Renal cortical epithelial cell (primary cell): ENCODE results near the gene SH3BP5L. TPM values are rescaled to one million over a fixed set of nuclear protein-coding genes. Genes with fewer than 3 reads are reported as not detected.

ENCODE experiments used
- DNase-seq: peaks from one replicate; pipeline ENCODE4 v3.0.0-alpha.2; 2011; ENCODE audit warnings: low read depth
- total RNA-seq: library from RNA; depleted of rRNA; stranded (reverse); fragments of >200 nt; gene quantifications from 2 replicates; pipeline ENCODE4 v1.2.3, GENCODE V29; 2014

Gene SH3BP5L
- total RNA-seq, 1 donor from 2014 or later: 42.8 TPM

- no peak for DNase-seq
These were observed 48.7 kb downstream of the SH3BP5L start for GRCh38 chr1:248776991-248777390.

GRCh38 chr1:248775441-248775840 lies 50.3 kb downstream of the SH3BP5L start:
- DNase-seq: no peak

Other genes with a start within 250 kb of the SH3BP5L start
- 0.20 TPM in 1 of 2 replicates, not detected in the other for gene OR2T10, start 228.2 kb downstream of the SH3BP5L start, total RNA-seq
- 0.10 TPM in 1 of 2 replicates, not detected in the other for gene OR2T11, start 190.8 kb downstream of the SH3BP5L start, total RNA-seq
- gene OR2T35, start 180.6 kb downstream of the SH3BP5L start, total RNA-seq: under 0.01 TPM in 1 of 2 replicates, not detected in the other
- gene OR2T27, start 170.4 kb downstream of the SH3BP5L start, total RNA-seq: not detected in 2 replicates
- gene OR14I1, start 123.1 kb downstream of the SH3BP5L start, total RNA-seq: not detected in 2 replicates
- gene LYPD8, start 70.2 kb downstream of the SH3BP5L start, total RNA-seq: 2.6 and 4.3 TPM in 2 replicates
- 18.9 and 34.6 TPM in 2 replicates for gene ZNF672, start 12.3 kb upstream of the SH3BP5L start, total RNA-seq
- gene ZNF692, start 33.2 kb upstream of the SH3BP5L start, total RNA-seq: 9.4 and 19.6 TPM in 2 replicates
- gene PGBD2, start 80.3 kb upstream of the SH3BP5L start, total RNA-seq: 7.5 and 12.6 TPM in 2 replicates